ENCODE results near the gene LACC1.

DNA sequence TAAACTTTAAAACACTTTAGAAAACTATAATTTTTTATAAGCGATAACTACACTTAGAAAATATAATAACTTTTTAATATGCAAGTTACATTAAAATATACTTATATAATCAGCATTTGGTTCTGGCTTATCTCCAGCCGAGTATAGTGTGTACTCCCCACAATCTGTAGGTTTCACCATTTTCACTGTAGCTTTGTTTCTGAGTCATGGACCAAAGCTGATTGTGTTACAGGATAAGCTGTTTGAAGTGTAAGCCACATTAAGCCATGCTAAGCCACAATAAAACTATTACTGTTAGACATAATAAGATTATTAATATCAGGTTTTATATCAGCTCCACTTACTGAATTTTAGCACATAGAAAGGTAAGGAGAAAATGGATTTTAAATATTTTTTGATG is 44.0 kb upstream of the LACC1 start:
- TF ChIP-seq POLR2A (IDR thresholded peaks at IDR 0.05; ENCODE audit: low read depth, low read length) (no peak), POLR2AphosphoS5 (IDR thresholded peaks at IDR 0.05; ENCODE audit: low read depth, low read length) (no peak), SPI1 (IDR thresholded peaks at IDR 0.05; ENCODE audit: low read depth, low read length) (no peak), TAF1 (IDR thresholded peaks at IDR 0.05; ENCODE audit: low read depth, low read length) (no peak)

Data from GM12891 (cell line).